Epithelial cell of proximal tubule (primary cell): Measurements from ENCODE around the gene PARVG. TPM values are rescaled to one million over a fixed set of nuclear protein-coding genes. Genes with fewer than 3 reads are reported as not detected.

ENCODE experiments used
- DNase-seq: peaks from one replicate; pipeline ENCODE4 v3.0.0-alpha.2; 2011; ENCODE audit warnings: low read depth
- H3K4me3 ChIP-seq: 2 replicates; pipeline ENCODE4 v1.5.1; 2011; ENCODE audit warnings: low read depth, mild to moderate bottlenecking, low read length
- total RNA-seq: library from RNA; depleted of rRNA; stranded (reverse); fragments of >200 nt; gene quantifications from 2 replicates; pipeline ENCODE4 v1.2.3, GENCODE V29; 2015
- TF ChIP-seq, protein P1 (sequence below): conservative IDR thresholded peaks from 2 replicates; pipeline ENCODE4 v1.5.1; 2012; ENCODE audit warnings: low read depth, mild to moderate bottlenecking, low read length

The PARVG gene
- total RNA-seq, 1 donor from 2014 or later: not detected

DNA sequence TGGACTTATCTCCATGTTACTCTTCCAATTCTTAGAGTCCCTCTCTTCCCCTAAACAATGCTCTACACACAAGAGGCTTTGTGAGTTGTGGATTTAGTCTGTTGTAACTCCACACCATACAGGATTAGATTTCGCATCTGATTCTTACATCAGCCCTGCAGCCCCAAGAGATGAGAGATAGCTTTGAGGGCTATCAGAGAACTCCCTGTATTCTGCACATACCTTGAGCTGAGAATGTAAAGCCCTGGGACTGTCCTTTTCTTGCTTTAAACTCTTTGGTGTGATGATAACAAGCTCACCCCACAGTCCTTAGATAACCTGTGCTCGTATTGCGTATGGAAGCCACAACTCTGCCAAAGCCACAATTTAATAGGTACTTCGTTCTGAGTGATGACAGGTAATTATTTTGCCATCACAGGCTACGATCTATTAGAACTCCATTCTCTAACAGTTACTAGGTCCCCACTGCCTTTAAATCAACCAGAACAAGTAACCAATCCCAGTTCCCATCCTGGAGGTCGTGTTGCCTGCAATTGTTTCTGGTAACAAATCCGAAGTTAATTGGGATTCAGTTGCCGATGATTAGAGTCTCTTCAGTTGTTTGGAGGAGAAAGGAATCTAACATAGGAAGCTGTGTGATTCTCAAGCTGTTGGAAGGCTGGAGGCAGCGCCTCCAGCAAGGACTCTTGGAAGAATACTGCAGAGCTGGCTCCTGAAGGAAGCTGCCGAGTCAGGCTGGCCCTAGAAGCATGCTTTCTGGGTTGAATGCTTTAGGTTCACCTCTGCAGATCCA is 1.3 kb upstream of the PARVG start:
- TF ChIP-seq, protein P1, sequence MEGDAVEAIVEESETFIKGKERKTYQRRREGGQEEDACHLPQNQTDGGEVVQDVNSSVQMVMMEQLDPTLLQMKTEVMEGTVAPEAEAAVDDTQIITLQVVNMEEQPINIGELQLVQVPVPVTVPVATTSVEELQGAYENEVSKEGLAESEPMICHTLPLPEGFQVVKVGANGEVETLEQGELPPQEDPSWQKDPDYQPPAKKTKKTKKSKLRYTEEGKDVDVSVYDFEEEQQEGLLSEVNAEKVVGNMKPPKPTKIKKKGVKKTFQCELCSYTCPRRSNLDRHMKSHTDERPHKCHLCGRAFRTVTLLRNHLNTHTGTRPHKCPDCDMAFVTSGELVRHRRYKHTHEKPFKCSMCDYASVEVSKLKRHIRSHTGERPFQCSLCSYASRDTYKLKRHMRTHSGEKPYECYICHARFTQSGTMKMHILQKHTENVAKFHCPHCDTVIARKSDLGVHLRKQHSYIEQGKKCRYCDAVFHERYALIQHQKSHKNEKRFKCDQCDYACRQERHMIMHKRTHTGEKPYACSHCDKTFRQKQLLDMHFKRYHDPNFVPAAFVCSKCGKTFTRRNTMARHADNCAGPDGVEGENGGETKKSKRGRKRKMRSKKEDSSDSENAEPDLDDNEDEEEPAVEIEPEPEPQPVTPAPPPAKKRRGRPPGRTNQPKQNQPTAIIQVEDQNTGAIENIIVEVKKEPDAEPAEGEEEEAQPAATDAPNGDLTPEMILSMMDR: no peak
- H3K4me3 ChIP-seq: no peak overlapping the region

DNA sequence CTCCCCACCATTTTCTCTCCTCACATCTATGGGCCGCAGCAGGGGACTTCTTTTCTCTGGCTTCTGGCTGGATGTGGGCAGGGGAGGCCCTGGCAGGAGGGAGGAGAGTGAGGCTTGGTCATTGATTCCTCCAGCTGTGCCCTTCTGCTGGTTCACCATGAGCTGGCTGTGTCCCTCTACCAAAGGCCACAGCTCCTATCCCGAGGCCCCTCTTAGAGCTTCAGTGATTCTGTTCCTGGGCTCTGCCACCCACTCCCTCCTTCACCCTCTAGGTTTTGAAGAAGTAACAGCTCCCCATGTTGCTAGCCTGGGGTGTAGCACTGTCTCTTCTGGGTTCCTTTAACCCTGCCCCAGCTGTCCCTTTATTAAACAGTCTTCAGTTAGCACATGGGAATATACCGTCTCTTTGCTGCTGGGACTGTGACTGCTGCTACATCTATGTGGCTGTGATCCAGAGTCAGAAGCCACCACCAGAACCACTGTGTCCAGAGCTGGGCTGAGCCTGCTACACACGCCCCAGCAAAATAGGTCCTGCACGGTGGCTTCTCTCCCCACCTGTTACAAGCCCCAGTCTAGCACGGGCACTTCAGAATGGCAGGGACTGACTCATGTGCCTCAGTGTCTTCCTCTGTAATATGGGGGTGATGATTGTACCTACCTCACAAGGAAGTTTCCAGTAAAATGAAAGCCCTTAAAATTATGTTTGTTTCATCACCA is 578 bp upstream of the PARVG start:
- no peak for DNase-seq
- TF ChIP-seq, protein P1: no peak

More for the DNA sequence above, 1.3 kb upstream of the PARVG start:
- DNase-seq: no peak

DNA sequence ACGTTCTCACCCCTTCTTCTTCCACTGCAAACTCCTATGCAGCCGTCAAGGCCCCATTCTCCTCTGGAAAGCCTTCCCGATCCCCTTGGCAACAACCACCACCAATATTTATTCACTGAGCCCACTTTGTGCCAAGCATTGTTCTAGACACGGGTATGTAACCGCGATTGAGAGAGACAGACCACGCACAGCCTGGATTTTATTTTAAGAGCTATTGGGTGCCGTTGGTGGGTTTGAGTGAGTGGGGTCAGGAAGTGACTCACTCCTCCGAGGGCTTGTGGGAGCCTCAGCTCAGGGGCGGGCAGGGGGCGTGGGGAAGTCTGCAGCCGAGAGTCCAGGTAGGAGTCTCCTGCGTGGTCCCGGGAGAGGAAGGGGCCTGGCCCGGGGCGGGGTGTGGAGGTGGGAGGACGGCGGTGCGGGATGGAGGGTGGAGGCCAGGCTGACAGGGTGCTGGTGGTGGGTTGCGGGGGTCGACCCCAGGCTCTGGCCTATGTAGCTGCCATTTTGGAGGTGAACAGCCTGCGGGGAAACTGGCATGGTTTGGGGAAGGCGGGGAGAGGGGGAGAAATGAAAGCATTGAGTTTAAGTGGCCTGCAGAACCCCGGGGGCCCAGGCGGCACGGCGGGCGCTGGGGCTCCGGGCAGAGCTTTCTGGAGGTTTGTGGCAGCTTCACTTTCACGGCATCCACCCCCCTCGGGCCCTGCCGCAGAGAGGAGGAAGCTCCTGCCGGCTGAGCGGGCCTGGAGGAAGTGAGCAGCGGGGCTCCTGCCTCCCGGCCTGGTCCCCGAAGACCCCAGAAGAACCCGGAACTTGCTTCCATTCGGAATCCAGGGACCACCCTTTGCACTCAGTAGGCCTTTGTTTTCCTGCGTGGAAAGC is 547 bp downstream of the PARVG start:
- TF ChIP-seq, protein P1: no peak
- H3K4me3 ChIP-seq: no peak overlapping the region
- DNase-seq: no peak

More for the DNA sequence above, 578 bp upstream of the PARVG start:
- H3K4me3 ChIP-seq: no peak overlapping the region

DNA sequence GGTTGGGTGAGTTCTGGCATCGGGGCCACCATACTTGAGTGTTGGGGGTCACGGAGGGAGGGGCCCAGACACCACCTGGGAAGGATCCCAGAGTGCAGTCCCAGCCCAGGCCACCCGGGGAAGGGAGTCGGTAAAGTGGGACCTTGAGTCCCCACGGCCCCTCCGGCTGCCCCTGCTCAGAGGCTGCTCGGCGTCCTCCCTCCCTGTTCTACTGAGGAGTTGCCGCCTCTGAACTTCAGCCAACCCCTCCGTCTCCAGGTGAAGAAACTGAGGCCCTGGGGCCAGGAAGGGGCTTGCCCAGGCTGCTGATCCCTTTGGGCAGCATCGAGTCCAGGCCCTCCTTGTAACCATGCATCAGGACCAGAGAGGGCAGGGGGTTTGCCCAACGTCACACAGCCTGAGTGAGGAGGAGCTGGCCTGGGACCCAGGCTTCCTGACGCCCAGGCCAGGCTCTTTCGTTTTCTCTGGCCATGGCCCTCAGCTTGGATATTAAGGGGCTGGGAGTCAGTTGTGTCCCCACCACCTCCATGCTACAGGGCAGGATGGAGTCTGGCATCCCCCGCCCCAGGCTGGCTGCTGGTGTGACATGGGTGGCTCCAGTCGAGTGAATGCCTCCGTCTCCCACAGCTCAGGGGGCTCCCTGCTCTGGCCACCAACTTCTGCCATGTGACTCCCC is 1.3 kb downstream of the PARVG start:
- DNase-seq: no peak
- TF ChIP-seq, protein P1: no peak
- H3K4me3 ChIP-seq: no peak overlapping the region

DNA sequence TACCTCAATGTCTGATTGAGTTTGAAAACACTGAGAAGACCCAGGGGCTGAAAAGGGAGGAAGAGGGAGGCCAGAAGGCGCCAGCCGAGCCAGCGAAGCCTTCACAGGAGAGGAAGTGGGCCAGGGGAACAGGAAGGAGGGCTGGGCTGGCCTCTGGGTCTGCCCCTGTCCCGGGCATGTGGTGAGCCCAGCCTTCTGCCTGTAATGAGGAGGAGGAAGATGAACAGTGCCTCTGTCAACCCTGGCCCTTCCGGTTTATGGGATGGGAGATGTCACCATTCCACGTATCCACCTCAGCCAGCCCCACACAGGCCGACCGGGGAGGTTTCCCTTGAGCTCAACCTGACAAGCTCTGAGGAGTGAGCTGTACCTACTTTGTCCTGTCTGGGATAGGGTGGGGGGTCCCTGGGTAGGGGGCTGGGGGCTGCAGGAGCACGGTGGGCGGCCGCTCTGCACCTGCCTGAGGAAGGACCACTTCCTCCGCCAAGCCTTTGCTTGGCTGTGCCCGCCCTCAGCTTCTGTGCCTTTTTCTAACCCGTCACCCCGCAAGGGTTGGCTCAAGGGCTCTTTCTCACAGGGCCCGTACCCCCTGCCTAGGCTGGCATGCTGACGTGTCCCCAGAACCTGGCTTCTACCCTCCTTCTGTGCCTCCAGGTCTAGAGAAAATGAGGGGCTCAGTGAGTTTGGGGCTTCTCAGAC is 2.0 kb downstream of the PARVG start:
- DNase-seq: no peak
- TF ChIP-seq, protein P1: no peak
- H3K4me3 ChIP-seq: no peak overlapping the region

DNA sequence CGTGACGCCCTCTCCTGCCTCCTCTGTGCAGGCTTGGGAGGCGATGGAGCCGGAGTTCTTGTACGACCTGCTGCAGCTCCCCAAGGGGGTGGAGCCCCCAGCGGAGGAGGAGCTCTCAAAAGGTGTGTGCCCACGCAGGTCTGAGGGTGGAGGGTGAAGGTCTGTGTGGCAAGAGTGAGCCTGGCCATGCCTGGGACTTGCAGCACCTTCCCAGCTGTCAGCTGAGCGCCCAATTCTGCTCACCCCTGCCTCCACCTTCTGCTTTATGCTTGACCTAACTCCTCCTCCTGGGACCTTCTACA is 2.5 kb downstream of the PARVG start:
- no peak overlapping the region for H3K4me3 ChIP-seq
- TF ChIP-seq, protein P1: no peak
- DNase-seq: no peak
